HTERT RPE-1 (cell line): Measurements from ENCODE around the gene MEGF9.

Experiments
- in situ Hi-C: fragments of 300-500 bp; cut with MboI; formaldehyde crosslinking; loops from 4 replicates; pipeline ENCODE4 v1.14.3; 2020; ENCODE audit warnings: low sequenced_read_pairs

The MEGF9 gene

DNA sequence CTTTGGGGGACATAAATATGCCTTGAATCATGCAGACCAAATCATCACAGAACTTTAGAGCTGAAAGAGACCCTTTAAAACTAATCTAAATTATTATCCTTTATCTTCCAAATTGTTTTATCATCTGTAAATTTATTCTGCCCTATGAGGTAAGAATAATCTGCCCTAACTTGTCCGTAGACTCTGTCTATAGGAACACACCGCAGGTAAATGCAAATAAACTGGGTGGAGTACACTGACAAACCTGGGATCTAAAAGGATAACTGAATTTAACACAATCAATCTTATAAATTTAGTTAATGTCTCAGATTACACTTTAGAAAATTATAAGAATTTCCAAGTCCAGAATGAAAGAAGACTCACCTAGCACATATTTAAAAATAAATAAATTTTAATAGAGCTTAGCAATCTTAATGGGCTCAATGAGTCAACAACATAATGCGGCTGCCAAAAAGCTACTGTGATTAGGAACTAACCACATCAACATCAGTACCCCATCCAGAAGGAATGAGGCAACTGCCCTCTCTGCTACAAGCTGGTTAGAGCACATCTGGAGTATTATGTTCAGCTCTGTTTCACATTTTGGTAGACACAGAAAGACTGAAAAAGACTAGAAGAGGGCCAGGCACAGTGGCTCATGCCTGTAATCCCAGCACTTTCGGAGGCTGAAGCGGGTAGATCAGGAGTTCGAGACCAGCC, 5.6 kb downstream of the MEGF9 start:
- in situ Hi-C loops, result no loop called here

DNA sequence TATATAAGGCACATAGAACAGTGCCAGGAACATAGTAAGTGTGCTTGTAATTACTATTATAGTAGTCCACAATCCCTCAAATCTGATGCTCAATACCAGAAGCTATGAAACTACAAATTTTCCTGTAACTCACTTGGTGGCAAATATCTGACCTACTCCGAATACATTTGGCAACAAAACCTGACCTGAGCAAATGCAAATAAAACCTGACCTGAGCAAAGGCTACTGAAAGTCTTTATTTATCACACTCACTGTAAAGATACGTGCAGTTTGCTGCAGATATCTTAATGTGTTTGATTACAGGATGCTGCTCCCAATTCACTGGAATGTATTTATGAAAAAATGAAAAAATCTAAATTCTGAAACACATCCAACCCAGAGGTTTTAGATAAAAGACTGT, 7.1 kb downstream of the MEGF9 start:
- in situ Hi-C loops, result no loop called here

DNA sequence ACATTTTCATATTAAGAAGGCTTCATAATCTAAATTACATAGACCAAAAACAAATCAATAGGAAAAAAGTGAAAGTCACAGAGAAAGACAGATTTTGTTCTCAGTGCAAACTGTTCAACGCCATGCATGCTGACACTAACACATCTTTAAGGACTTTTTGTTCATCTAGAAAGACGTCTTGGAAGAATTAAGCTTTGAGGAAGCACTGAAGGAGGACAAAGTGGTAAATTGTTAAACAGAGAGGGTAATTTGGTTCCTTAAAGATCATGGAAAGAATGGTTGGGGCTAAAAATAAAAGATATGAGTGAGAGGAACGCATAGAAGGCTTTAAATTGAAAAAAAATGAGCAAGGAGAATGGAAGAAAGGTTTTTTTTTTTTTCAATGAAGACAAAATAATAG, 9.1 kb downstream of the MEGF9 start:
- in situ Hi-C loops, result no loop called here

DNA sequence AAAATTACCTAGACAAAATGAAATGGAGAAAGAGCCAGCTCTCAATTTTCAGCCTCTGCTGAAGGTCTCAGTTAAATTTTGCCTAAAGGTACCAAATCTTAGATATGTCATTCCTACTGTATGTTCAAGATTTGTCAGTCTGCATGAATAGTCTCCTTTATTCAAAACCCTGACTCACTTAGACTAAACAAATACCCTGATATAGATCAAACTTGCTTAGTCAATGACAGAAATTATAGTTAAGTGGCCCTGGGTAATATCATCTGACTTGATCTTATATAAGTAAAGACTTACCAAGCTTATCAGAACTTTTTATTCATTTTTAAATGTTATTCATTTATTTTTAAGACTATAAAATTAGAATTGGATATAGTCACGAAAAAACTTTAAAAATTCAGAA, 12.2 kb downstream of the MEGF9 start:
- in situ Hi-C loops, result no loop called here

DNA sequence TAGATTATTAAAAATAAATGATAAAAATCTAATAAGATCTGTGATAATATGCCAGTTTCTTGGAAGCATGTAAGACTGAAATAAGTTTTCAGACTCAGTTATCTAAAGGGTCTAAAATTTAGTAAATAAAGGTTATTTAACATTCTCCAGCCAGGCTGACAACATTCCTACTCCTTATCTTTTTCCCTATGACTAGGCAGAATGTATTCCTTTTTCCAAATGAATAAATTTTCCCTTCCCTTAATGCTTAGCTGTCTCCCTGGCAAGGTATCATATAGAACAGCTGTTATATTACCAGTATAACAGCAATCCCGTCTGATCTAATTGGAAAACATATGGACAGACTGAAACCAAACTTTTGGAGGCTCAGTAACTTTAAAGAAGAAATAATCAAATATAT, 13.0 kb downstream of the MEGF9 start:
- in situ Hi-C loops, result no loop called here

DNA sequence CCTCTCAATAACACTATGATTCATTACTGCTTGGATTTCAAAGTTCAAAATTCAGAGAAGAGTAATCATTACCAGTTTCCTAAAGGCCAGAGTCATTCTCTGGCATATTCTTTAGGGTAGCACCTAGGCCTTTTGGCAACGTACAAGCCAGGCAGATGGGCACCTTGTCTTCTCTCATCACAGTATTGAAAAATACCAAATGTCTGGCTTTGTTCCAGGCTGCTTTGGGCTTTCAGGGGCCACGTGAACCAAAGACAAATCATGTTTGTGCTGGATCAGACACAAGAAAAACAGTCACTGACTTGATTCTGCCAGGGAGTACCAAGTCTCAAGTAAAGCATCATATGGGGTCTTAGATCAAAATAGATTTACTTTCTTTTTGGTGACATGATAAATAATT, 15.5 kb downstream of the MEGF9 start:
- in situ Hi-C loops, result no loop called here

DNA sequence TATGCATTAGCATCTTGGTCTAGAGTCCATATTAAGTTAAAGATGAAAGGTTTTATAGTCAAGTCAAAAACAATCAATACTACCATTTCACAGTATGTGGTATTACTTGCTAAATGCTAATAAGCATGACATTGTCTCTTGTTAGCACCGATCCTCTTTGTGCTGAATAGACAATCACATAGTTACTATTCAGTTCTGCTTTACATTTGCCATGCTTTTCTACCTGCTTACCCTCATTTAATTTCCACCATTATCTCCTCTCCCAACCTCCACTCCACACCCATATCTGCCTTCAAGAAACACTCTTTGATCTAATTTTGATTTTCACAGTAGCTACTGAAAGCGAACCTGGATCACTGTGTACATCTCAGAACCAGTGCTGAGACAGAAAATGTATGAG, 16.8 kb downstream of the MEGF9 start:
- in situ Hi-C loops, result no loop called here

DNA sequence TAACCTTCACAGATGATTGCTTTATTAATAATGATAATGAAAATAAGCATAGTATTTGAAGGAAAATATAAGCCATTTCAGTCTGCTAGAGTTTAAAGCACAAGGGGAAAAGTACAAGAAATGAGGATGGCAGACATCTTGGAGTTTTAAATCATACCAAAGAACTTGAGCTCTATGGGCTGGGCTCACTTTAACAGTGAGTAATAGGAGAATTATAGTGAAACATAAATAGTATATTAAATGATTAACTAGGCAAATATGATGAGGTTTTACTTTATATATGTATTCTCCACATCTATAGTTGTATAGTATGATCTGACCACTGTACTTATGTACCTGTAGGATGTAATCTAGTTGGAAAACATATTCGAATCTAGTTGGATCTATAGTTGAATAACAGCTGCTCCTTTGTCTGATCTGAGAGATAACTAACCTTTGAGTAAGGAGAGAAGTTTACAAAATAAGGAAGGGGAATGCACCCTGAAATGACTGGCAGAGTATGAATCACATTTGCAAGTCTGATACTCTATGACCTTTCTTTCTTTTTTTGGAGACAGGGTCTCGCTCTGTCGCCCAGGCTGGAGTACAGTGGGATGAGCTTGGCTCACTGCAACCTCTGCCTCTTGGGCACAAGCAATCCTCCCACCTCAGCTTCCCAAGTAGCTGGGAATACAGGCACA, 17.6 kb downstream of the MEGF9 start:
- in situ Hi-C loops, result no loop called here

DNA sequence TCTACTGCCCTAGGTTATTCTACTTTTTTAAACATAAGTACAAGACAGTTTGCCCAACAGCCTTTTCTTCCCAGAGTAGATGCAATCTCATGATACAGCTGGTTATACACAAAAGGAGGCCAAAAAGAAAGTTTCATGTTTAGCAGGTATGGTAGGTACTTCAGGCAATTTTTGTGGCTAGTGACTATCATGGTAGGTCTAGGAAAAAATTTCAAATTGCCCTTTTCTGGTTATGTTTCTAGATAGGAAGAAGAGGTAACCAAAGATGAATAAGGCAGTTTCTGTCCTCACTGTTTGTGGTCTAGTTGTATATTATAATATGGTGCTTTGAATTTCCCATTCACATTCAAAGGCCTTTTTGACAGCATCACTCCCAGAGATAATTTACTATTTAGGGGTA, 19.7 kb downstream of the MEGF9 start:
- in situ Hi-C loops, result no loop called here

DNA sequence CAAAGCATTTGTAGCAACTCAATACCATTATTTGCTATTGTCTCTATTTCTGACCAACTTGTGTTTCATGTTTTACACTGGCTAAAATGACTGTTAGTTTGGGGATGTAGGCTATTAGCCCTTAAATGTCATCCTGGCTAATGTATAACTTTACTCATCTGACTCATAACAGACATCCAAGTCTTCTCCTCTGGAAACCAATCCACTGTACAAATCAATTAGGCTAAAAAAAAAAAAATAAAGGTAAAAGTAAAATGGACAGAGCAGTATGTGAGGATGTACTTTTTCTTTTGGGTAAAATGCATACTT, 20.6 kb downstream of the MEGF9 start:
- in situ Hi-C loops, result no loop called here

DNA sequence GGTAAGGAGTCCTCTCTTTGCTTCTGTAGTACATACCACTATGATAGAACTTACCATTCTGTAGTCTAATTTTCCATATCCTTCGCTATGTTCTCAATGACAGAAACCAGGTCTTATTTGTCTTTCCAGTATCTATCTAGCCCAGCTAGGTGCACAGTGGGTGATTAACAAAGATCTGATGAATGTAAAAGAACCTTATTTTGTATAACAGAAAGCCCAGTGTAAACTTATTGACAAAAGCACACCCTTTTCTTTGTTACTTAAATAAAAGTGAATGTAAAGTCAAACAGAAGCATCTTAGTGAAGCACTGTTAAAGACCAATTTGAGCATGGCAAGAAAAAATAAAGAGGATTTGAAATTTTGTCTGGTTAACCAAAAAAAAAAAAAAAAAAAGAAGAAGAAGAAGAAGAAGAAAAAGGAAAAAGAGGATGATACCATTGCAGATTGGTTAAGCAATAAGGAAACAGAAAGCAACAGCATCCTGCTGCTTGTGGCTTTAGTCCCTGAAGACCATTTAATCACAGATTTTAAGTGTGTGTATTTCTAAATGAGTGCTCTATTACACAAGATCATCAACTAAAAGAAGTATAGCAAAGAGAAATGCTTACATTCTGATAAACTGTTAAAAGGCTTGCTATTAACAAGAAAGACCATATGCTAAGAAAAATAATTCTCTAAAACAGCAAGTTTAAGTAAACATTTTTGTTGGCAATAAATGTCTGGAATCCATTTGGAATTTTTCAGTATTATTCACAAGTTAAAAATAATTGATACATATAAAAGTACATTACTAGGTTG, 21.2 kb downstream of the MEGF9 start:
- in situ Hi-C loops, result no loop called here

DNA sequence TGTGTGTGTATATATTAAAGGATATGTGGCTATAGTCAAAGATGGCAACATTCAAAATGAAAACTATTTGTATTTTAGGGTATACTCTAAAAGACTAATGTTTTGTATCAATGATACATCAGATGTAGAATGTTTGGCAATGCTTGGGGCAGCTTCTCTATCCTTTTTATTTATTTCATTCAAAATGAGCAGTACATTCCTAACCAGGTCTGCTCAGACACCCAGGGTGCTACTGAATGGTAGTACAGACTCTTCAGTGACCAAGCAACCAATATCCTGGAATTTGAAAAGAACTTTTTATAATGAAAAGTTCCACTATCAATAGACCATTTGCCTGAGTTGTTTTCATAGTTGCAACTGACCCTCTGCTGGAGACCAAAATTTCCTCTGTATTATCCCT, 23.9 kb downstream of the MEGF9 start:
- in situ Hi-C loops, result no loop called here

DNA sequence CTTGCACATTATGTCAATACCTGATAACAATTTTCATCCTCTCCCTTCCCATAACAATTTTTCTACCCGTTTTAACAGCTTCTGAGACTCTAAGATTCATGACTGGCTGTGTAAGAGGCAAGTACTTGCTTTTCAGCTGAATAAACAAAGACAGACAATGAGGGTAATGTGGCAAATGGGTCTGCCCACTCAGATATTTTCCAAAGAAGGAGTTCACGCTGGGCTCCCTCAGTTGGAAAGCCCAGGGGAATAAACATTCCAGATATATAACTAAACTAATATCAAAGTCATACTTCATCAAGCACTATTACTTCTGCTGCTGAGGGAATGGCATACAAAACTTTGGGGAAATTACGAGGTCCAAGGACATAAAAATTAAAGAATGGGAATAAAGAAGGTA, 24.4 kb downstream of the MEGF9 start:
- in situ Hi-C loops, result no loop called here

DNA sequence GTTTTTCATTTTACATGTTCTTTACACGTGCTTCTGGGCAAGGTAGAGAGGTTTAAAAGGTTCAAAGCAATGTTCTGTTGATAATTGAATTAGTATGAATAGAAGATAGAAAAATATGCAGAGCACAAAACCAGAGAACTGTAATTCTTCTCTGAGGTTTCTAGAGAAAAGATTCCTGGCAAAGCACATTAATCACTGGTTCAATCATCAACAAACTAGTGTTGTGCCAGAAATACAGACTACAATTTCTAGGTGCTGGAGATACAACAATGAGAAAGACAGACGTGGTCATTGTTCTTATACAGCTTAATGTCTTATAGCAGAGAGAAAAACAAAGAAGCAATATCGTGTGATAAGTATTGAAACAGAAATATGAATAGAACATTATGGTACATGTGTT, 25.5 kb downstream of the MEGF9 start:
- in situ Hi-C loops, result no loop called here

DNA sequence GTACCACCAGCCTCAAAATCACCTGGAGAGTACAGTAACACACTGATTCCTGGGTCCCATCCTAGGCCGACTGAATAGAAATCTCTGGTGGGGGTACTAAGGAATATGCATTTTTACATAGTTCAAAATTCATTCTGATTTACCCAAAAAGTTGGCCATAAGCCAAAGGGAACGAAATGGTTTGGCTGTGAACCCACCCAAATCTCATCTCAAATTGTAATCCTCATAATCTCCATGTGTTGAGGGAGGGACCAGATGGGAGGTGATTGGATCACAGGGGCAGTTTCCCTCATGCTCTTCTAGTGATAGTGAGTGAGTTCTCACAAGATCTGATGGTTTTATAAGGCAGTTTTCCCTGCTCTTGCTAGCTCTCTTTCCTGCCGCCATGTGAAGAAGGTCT, 31.1 kb downstream of the MEGF9 start:
- in situ Hi-C loops, result no loop called here

DNA sequence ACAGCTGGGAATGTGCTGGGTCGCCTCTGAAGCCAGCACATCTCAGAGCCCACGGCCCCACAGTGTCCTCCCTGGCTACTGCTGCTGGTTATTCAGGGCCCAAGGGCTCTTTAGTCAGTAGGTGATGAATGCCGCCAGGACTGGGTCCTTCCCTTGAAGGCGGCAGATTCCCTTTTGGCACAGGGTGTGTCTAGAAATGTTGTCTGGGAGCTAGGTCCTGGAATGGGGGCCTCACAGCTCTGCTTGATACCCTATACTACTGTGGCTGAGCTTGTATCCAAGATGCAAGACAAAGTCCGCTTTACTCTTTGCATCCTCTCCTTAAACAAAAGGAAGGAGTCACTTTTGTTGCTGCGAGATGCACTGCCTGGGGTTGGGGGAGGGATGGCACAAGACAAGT, 33.1 kb downstream of the MEGF9 start:
- in situ Hi-C loops, result no loop called here

DNA sequence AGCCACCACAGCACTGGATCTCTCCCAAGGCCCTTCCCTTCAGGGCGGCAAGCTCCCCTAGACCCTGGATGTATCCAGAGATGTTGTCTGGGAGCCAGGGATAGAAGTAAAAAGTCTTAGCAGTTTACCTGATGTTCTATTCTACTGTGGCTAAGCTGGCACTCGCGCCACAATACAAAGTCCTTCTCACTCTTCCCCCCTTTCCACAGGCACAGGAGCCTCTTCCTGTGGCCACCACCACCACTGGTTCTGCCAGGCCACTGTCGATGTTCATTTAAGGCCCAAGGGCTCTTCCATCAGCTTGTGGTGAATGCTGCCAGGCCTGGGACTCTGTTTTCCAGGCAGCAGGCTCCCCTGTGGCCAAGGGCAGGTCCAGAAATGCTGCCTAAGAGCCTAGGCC, 33.7 kb downstream of the MEGF9 start:
- in situ Hi-C loops, result no loop called here

DNA sequence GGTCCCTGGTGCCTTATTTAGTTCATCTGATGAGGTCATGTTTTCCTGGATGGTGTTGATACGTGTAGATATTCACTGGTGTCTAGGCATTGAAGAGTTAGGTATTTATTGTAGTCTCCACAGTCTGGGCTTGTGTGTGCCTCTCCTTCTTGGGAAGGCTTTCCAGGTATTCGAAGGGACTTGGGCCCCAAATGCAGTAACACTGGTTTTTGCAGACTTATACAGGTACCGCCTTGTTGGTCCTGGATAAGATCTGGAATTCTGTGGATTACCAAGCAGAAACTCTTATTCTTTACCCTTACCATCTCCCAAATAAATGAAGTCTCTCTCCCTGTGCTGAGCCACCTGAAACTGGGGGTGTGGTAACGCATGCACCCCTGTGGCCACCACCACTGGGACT, 34.1 kb downstream of the MEGF9 start:
- in situ Hi-C loops, result no loop called here

DNA sequence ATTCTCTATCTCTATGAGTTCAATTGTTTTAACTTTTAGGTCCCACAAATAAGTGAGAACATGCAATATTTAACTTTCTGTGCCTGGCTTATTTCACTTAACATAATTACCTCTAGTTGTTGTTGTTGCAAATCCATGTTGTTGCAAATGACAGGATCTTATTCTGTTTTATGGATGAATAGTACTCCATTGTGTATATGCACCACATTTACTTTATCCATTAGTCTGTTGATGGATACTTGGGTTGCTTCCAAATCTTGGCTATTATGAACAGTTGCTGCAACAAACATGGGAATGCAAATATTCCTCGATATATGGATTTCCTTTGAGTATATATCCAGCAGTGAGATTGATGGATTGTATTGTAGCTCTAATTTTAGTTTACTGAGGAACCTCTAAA, 36.3 kb downstream of the MEGF9 start:
- in situ Hi-C loops, result no loop called here

DNA sequence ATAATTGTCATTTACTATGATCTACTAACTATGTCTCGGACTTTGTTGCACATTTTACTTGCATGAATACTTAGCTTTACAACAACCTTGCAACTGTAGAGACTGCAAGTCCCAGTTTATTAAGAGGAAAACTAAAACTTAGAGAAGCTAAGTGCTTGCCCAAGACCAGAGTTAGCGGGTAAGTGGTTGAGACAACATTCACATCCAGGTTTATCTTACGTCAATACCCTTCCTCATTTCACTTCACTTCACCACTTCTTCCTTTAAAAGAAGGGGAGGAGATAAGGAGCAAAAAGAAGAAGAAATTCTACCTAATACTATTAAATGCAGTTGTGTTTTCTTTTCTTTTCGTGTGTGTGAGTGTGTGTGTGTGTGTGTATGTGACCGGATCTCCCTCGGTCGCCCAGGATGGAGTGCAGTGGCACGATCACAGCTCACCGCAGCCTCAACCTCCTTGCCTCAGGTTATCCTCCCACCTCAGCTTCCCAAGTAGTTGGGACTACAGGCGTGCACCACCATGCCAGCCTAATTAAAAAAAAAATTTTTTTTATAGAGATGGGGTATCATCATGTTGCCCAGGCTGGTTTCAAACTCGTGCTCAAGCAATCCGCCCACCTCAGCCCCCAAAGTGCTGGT, 37.4 kb downstream of the MEGF9 start:
- in situ Hi-C loops, result no loop called here

DNA sequence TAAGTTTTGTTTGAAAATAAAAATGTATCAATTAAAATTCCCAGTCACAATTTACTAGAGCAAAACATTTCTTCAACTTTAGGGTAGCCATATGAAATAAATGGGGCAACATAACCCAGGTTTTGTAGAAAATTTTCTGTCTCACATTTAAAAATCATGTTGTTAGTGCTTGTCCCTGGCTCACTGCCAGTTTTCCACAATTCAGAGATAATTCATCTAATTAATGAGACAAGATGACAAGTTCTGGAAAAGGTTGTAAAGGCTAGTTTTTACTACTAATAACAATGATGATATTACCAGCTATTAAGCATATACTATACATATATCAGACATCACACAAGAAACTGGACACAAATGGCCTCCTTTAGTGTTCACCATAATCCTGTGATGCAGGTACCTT, 45.9 kb downstream of the MEGF9 start:
- in situ Hi-C loops, result no loop called here

DNA sequence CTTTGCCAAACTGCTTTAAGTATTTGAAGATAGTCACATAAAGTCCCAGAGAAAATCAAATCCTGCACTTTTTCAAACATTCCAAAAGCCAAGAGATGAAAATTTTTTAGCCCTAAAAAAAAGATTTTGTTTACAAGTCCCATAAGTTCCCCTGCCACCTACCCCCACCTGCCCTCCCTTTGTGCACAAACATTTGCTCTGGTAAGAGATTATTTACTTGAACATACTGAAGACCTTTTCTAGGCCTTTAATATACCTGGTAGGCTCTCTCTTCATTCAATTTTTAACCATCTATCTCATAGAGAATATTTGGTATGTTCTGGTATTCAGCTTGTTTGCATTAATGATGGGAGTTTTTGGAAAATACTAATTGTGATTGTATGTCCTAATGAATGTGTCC, 50.3 kb downstream of the MEGF9 start:
- in situ Hi-C loops, result no loop called here
